HG03039 (cell line): ENCODE results near the gene MIS18A.

Experiments
- ATAC-seq: cut with Tn5 transposase; IDR thresholded peaks from one replicate; pipeline ENCODE4 v1.9.1; 2021; ENCODE audit warnings: mild to moderate bottlenecking, moderate library complexity; ENCODE audit not compliant: unreplicated experiment

The MIS18A gene

DNA sequence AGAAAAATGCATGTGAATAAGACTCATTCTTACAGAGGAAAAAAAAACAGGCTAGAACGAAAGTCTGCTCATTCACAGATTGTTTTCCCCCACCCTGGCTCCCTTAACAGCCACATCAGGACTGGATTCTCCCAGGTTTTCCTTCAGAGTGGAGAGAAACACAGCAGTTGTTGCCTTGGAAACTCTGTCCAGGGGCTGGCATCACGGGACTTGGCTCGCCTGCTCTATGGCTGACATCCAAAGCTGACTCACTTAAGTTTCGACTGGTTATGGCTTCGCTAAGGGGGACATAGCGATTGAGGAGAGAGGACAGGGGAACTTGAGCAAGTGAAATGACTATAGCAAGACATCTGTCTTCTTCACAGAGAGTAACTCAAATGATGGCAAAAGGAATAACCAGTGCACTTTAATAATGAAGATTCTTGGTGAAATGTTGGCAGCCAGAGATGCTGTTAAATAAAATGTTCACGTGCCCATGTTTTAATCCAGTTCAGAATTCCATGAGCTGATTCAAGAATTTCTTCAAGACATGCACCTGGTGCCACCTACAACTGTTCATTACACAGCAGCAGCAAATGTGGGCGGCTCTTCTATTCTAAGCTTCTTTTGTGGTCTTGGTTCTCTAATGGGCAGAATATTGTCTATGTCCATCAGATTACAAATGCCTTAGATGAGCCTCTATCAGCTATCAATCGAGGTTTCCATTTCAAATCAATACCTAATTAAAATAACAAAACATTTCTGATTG, 21.8 kb downstream of the MIS18A start:
- no peak for ATAC-seq

DNA sequence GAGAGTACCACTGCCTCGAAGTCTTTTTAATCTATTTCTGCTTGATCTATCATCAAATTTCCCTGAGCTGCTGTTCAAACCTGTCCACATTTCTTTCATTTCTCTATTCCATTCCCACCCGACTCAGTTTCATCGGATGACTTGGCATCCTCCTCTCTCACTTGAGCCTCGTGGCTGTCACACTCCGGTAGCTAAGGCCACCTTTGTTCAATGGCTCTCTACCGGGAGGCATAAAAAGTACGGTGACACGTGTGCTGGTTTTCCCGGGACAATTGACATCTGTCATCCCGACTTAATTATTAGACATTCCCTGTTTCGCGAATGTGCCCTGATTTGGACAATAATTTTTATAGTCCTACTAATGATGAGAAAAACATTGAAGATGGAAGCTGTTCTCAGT, 22.6 kb downstream of the MIS18A start:
- ATAC-seq: no peak

- no peak for ATAC-seq
These were observed 25.6 kb downstream of the MIS18A start for GRCh38 chr21:32253215-32253641.

GRCh38 chr21:32252136-32252535, 26.7 kb downstream of the MIS18A start:
- ATAC-seq: no peak

DNA sequence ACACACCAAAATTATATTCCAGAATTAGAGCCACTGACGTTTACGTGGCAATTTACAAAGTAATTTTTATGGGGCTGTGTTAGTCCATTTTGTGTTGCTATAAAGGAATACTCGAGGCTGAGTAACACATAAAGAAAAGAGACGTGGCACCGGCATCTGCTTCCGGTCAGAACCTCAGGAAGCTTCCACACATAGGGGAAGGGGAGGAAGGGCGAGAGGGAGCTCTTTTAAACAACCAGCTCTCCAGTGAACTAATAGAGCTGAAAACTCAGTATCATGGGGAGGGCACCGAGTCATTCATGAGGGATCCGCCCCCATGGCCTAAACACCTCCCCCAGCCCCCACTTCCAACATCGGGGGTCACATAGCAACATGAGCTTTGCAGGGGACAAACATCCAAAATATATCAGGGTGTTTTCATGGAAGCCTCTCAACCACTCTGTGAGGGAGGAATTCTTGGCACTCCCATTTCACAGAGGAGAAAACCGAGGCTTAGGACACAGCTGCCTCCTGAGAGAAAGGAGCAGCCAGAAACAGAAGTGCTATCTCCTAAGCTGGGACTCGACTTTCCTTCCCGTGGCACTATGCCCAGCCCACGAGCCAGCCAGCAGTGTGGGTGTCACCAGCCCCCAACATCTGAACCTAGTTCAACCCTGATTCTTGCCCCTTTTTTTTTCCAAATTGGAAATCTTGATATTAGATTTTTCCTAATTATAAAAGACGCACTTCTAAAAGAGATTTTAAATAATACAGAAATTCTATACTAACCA, 29.2 kb downstream of the MIS18A start:
- no peak for ATAC-seq

DNA sequence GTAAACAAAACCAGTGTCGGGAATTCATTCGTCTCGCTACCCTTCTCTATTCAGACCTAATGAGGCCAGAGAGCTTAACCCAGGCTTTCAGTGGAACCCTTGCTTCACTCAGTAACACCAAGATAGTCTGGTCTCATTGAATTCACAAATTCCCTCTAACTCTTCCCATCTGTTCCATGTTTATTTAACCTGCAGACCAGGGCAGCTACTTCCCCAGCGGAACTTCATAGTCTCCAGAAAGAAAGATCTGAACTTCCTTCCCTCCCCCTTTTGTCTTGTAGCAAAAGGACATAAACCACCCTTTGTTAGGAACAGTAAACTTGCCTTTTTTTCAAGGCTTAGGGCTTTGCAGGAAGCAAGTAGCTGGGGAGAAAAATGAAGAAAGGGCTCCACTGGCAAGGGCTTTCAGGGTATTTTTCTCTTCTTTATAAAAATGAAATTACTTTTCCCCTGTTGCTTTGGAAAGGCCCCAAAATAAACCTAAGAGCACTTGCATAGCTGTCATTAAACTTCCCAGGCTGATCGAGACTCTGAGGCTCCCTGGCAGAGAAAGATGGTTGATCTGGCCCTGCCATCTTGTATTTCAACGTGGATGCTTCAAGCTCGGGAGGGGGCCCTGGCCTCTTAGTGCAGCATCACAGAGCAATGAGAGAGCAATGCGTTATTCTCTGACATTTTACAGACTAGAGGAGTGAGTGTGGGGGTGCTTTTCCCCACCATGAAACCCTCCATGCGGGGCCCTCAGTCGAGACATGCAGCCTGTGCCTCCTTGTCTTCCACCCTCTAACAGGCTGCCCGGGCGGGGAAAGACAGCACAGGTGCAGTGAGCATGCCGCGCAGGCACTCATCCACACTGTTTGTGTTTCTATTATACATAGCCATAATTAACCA, 30.0 kb downstream of the MIS18A start:
- ATAC-seq: no peak

- ATAC-seq: no peak
These were observed 32.2 kb downstream of the MIS18A start for GRCh38 chr21:32246571-32247140.

DNA sequence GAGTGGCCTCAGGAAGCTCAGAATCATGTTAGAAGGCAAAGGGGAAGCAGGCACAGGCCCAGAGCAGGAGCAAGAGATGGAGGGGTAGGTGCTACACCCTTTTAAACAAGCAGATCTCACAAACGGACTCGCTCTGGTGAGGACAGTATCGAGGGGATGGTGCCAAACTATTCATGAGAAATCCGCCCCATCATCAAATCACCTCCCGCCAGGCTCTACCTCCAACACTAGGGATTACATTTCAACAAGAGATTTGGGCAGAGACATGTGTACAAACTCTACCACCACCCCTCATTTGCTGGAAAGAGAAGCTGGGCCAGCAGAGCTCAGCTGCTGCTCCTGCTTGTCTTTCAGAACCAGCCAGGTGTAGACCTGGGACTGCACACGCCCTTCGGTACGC, 32.9 kb downstream of the MIS18A start:
- no peak for ATAC-seq

DNA sequence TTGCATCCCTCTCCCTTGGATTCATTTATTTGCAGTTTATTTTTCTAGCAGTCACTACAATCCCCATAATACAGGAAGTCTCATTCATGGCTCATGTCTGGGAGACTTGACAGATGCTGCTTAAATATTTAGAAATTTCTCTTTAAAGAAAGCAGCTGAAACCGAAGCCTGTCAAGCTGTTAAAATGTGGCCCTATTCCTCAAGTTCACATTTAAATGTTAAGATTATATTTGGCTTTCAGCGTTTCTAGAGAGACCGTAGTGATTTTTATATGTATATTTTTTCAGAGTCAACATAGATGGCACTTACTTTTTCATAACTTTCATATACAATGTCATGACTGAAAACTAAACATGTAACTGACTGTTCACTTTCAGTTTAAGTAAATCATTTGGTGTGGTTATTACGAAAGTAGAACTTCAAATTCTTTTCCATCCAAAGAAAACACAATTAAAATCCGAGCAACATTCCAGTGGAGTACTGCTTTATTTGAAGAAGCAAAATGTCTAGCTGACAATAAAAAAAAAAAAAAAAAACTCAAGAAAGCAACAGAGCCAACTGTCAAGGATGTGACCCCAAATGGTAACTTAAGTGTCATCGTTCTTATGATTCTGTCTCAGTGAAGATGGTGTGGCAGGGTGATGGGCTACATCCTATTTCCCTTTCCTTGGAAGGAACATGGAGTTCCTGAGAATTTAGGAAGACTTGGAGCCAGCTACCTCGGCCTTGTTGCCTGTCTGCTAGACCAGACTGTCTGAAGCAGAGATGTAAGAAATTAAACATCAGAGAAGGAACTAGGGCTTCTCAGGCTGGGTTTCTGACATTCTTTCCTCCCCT, 37.8 kb downstream of the MIS18A start:
- peak; percentile 62 for ATAC-seq

- ATAC-seq: no peak
These were observed 39.3 kb downstream of the MIS18A start for GRCh38 chr21:32239551-32239950.

DNA sequence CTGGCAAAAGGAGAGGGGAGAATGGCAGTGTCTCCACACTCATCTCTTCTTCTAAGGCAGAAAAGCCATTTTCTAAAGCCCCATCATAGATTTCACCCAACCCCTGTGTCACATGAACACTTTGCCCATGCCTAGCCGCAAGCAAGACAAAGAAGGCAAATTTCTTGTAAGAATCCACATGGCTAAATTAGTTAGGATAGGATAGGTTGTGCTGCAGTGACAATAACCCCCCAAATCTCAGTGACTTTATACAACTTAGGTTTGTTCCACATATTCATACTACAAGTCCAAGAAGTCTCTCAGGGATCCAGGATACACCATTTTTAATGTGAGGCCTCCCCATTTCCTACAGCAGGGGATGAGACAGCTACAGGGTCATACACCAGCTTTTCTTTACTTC, 40.8 kb downstream of the MIS18A start:
- ATAC-seq: no peak

DNA sequence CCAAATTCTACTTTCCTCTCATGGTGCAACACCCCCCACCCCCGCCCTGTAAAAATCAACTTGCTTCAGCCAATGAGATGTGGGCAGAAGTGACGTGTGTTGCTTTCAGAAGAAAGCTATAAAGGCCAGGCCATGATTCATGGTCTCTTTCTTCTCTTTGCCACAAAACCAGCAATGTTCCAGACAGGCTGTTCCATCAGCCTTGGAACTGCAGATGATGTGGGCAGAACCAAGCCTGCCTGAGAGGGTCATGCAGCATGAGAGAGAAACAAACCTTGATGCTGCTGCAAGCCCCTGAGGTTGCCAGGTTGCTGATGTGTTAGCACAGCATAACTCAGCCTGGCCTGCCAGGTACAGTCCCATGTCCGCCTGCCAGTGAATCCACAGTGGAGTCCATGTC, 41.8 kb downstream of the MIS18A start:
- no peak for ATAC-seq

- no peak for ATAC-seq
These were observed 45.0 kb downstream of the MIS18A start for GRCh38 chr21:32233722-32234301.

- ATAC-seq: no peak
These were observed 45.7 kb downstream of the MIS18A start for GRCh38 chr21:32233055-32233546.

- no peak for ATAC-seq
These were observed 52.4 kb downstream of the MIS18A start for GRCh38 chr21:32226444-32226843.
